HepG2 (cell line): ENCODE data around the gene SH2D3A. TPM values are rescaled to one million over a fixed set of nuclear protein-coding genes. Genes with fewer than 3 reads are reported as not detected.
A peak's percentile ranks its signal among the peaks of the same experiment; 100 is the strongest.

ENCODE experiments used
- GATAD1 ChIP-seq: IDR thresholded peaks from 2 replicates; pipeline ENCODE4 v1.6.1; 2016; ENCODE audit warnings: missing genetic modification reagents, missing compliant biosample characterization
- HOXA3 ChIP-seq: sonication (generic); formaldehyde crosslinking; IDR thresholded peaks from 2 replicates; pipeline ENCODE4 v1.5.0; 2020; ENCODE audit warnings: missing genetic modification reagents
- KIAA2018 ChIP-seq: sonication (generic); formaldehyde crosslinking; IDR thresholded peaks from 2 replicates; pipeline ENCODE4 v1.5.0; 2020; ENCODE audit warnings: mild to moderate bottlenecking, missing genetic modification reagents, borderline replicate concordance
- MIXL1 ChIP-seq: IDR thresholded peaks from 2 replicates; pipeline ENCODE4 v1.6.1; 2016
- MXD4 ChIP-seq: IDR thresholded peaks from 2 replicates; pipeline ENCODE4 v1.6.1; 2016; ENCODE audit warnings: mild to moderate bottlenecking, missing biosample characterization, missing genetic modification reagents
- PCBP1 ChIP-seq: fragments of 200-400 bp; formaldehyde crosslinking; IDR thresholded peaks from 2 replicates; pipeline ENCODE4 v1.6.1; 2017; ENCODE audit warnings: mild to moderate bottlenecking, low read depth, low read length, borderline replicate concordance
- RNF2 ChIP-seq: fragments of 450-650 bp; conservative IDR thresholded peaks from 2 replicates; pipeline ENCODE4 v1.6.1; 2016; ENCODE audit warnings: low read depth
- SRSF9 ChIP-seq: fragments of 200-400 bp; formaldehyde crosslinking; IDR thresholded peaks from 2 replicates; pipeline ENCODE4 v1.6.1; 2018; ENCODE audit warnings: borderline replicate concordance, mild to moderate bottlenecking, low read depth, low read length; ENCODE audit not compliant: insufficient read depth, poor library complexity, severe bottlenecking
- ZEB1 ChIP-seq: IDR thresholded peaks from 2 replicates; pipeline ENCODE4 v1.6.1; 2012; ENCODE audit warnings: mild to moderate bottlenecking, low read depth, inconsistent platforms; ENCODE audit not compliant: insufficient replicate concordance
- ZNF343 ChIP-seq: sonication (generic); formaldehyde crosslinking; IDR thresholded peaks from 2 replicates; pipeline ENCODE4 v1.4.0; 2020; ENCODE audit warnings: mild to moderate bottlenecking, missing genetic modification reagents
- ZNF629 ChIP-seq: sonication (generic); formaldehyde crosslinking; conservative IDR thresholded peaks from 2 replicates; pipeline ENCODE4 v1.5.0; 2020; ENCODE audit warnings: missing genetic modification reagents
- ZNF839 ChIP-seq: sonication (generic); formaldehyde crosslinking; IDR thresholded peaks from 2 replicates; pipeline ENCODE4 v1.4.0; 2020; ENCODE audit warnings: missing genetic modification reagents, mild to moderate bottlenecking, borderline replicate concordance
- polyA plus RNA-seq, 8 experiments: library from polyadenylated mRNA; depleted of rRNA in 3 of 8; stranded (reverse) in 7 of 8; unstranded in 1 of 8; fragments of >200 nt; fragmentation: Illumina TruSeq in 4 of 8; extraction: Trizol in 4 of 8; gene quantifications; 2 replicates each; pipeline versions ENCODE4 v1.2.1 to v1.2.3, GENCODE V29; 2011 to 2016; ENCODE audit warnings: low read depth in 4 of 8, missing spikeins in 1 of 8, mixed read lengths in 1 of 8; ENCODE audit not compliant: insufficient read depth in 1 of 8
- total RNA-seq, 5 experiments: library from RNA; depleted of rRNA; stranded (reverse); fragments of >200 nt; fragmentation: Illumina TruSeq; extraction: Trizol; gene quantifications; 2 replicates each; pipeline ENCODE4 v1.2.3, GENCODE V29; 2016; ENCODE audit warnings: low read depth in 1 of 5
- TF ChIP-seq, protein P1 (sequence below): sonication (generic); formaldehyde crosslinking; IDR thresholded peaks from 2 replicates; pipeline ENCODE4 v1.5.0; 2020; ENCODE audit warnings: missing genetic modification reagents
- TF ChIP-seq, protein P2 (sequence below): sonication (generic); formaldehyde crosslinking; IDR thresholded peaks from 2 replicates; pipeline ENCODE4 v1.5.1; 2020; ENCODE audit warnings: missing genetic modification reagents, mild to moderate bottlenecking, borderline replicate concordance
- TF ChIP-seq, protein P3 (sequence below): sonication (generic); formaldehyde crosslinking; IDR thresholded peaks from 2 replicates; pipeline ENCODE4 v1.5.0; 2020; ENCODE audit warnings: missing genetic modification reagents
- TF ChIP-seq, protein P4 (sequence below): sonication (generic); formaldehyde crosslinking; IDR thresholded peaks from 2 replicates; pipeline ENCODE4 v1.5.0; 2020; ENCODE audit warnings: missing genetic modification reagents

SH2D3A gene
- total and polyA plus RNA-seq, 2 of the 13 experiments (the other 11 are each of a cell fraction or from before 2014, with no cell fraction given) = 1.0 to 2.2 TPM

DNA sequence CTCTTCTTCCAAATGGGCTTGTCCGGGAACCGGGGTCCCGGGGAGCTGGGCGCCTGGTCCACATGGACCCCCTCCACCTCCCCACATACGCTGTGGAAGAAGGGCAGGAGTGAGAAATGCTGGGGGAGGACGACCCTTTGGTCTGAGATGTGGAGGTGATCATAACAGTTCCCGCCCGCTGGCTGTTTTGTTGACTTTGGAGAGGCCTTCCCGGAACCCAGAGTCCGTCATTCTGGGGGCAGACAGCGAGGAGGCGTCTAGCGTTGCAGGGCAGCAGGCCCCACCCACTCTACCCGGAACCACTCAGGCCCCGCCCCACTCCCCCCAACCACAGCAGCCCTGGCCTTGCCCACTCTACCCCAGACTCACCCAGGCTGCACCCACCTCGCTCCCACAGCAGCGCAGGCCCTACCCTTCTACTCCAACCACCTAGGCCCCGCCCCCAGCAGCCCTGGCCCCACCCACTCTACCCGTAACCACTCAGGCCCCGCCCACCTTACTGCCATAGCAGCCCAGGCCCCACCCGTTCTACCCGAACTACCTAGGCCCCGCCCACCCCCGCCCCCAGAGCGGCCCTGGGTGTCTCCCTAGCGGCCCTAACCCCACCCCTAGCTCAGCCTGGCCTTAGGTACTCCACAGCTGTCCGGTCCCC lies 37.0 kb downstream of the SH2D3A start (continued):
- TF ChIP-seq MIXL1 (CRISPR knock-in tag) (0 out of 2 replicates have a peak, but pooled peaks have one; percentile 36), HOXA3 (CRISPR knock-in tag) (peak; percentile 80), ZNF629 (no peak), ZEB1 (no peak), ZNF839 (CRISPR knock-in tag) (no peak), RNF2 (no peak), PCBP1 (no peak), GATAD1 (peak; percentile 47), MXD4 (CRISPR knock-in tag) (peak; percentile 40; the same call in 1 of the 2 replicates), SRSF9 (no peak), ZNF343 (CRISPR knock-in tag) (no peak), KIAA2018 (CRISPR knock-in tag) (no peak)
- TF ChIP-seq, protein P1, sequence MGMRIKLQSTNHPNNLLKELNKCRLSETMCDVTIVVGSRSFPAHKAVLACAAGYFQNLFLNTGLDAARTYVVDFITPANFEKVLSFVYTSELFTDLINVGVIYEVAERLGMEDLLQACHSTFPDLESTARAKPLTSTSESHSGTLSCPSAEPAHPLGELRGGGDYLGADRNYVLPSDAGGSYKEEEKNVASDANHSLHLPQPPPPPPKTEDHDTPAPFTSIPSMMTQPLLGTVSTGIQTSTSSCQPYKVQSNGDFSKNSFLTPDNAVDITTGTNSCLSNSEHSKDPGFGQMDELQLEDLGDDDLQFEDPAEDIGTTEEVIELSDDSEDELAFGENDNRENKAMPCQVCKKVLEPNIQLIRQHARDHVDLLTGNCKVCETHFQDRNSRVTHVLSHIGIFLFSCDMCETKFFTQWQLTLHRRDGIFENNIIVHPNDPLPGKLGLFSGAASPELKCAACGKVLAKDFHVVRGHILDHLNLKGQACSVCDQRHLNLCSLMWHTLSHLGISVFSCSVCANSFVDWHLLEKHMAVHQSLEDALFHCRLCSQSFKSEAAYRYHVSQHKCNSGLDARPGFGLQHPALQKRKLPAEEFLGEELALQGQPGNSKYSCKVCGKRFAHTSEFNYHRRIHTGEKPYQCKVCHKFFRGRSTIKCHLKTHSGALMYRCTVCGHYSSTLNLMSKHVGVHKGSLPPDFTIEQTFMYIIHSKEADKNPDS (CRISPR knock-in tag) = no peak
- TF ChIP-seq, protein P2, sequence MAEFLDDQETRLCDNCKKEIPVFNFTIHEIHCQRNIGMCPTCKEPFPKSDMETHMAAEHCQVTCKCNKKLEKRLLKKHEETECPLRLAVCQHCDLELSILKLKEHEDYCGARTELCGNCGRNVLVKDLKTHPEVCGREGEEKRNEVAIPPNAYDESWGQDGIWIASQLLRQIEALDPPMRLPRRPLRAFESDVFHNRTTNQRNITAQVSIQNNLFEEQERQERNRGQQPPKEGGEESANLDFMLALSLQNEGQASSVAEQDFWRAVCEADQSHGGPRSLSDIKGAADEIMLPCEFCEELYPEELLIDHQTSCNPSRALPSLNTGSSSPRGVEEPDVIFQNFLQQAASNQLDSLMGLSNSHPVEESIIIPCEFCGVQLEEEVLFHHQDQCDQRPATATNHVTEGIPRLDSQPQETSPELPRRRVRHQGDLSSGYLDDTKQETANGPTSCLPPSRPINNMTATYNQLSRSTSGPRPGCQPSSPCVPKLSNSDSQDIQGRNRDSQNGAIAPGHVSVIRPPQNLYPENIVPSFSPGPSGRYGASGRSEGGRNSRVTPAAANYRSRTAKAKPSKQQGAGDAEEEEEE (CRISPR knock-in tag) = no peak
- TF ChIP-seq, protein P3, sequence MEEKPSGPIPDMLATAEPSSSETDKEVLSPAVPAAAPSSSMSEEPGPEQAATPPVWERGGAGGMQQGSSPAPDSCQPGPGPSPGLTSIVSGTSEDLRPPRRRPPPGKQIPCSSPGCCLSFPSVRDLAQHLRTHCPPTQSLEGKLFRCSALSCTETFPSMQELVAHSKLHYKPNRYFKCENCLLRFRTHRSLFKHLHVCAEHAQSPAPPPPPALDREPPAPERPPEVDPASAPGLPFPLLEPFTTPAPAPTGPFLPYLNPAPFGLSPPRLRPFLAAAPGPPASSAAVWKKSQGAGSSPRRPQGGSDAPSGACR = no peak
- TF ChIP-seq, protein P4, sequence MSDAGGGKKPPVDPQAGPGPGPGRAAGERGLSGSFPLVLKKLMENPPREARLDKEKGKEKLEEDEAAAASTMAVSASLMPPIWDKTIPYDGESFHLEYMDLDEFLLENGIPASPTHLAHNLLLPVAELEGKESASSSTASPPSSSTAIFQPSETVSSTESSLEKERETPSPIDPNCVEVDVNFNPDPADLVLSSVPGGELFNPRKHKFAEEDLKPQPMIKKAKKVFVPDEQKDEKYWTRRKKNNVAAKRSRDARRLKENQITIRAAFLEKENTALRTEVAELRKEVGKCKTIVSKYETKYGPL (CRISPR knock-in tag) = no peak
